ENCODE measurements around the gene CEACAM19.

DNA sequence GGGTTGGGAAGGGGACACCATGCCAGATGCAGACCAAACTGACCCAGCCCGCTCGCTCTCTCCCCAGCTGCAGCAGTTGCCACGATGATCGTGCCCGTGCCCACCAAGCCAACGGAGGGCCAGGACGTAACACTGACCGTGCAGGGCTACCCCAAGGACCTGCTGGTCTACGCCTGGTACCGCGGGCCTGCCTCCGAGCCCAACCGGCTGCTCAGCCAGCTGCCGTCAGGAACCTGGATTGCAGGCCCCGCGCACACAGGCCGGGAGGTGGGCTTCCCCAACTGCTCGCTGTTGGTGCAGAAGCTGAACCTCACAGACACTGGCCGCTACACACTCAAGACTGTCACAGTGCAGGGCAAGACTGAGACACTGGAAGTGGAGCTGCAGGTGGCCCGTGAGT, 36.5 kb downstream of the CEACAM19 start:
- TF ChIP-seq CTCF (IDR thresholded peaks at IDR 0.05; ENCODE audit: low read depth, low read length), result no peak
- TF ChIP-seq POLR2A (IDR thresholded peaks at IDR 0.05; ENCODE audit: extremely low read depth, insufficient read length), result no peak
- TF ChIP-seq, protein P1, sequence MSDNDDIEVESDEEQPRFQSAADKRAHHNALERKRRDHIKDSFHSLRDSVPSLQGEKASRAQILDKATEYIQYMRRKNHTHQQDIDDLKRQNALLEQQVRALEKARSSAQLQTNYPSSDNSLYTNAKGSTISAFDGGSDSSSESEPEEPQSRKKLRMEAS (IDR thresholded peaks at IDR 0.05; ENCODE audit: low read depth, low read length), result no peak
